Right lobe of liver (tissue), 4 donors: ENCODE data around the gene RFPL1.

ENCODE experiments used
- CTCF ChIP-seq, 4 donors: fragments of 200-600 bp in 3 of 4; fragments of 450-650 bp in 1 of 4; IDR thresholded peaks; one replicate each; pipeline versions ENCODE4 v1.5.1 to v1.8.0; 2016 to 2022; ENCODE audit warnings: antibody characterized with exemption in 4 of 4, mild to moderate bottlenecking in 2 of 4
- POLR2A ChIP-seq: fragments of 450-650 bp; IDR thresholded peaks from one replicate; pipeline ENCODE4 v1.6.1; 2017; ENCODE audit warnings: antibody characterized with exemption, mild to moderate bottlenecking
- donor health status: DM: no; HTN: no; CAD: no.
- donor health status: DM: no; HTN: no; CAD: no.
- donor health status: DM: no; HTN: yes; CAD: no.

- no peak for TF ChIP-seq CTCF (IDR thresholded peaks at IDR 0.05)
- TF ChIP-seq POLR2A = no peak
Measured at GRCh38 chr22:29390270-29390669, 48.1 kb upstream of the RFPL1 start.
